HepG2 (cell line): ENCODE results near the gene TMTC1. TPM values are rescaled to one million over a fixed set of nuclear protein-coding genes. Genes with fewer than 3 reads are reported as not detected.

Source experiments
- ATAC-seq: fragments of 200-7000 bp; cut with Tn5 transposase; 3 replicates; pipeline ENCODE4 v1.9.1; 2020; ENCODE audit warnings: mild to moderate bottlenecking, moderate library complexity
- BruUV-seq: library from RNA; stranded (reverse); fragments of 400-500 nt; replicated peaks from 2 replicates; lab custom pipeline; 2021; lab: Mats Ljungman, UMichigan
- CTCF ChIA-PET: fragments of 300-600 bp; formaldehyde crosslinking; extraction: SDS; loops from one replicate; lab custom pipeline; 2021; ENCODE audit warnings: low total read pairs, inconsistent platforms, low intra/inter-chr PET ratio; lab: Yijun Ruan, JAX
- POLR2A ChIA-PET: fragments of 350-600 bp; sonication (Branson Sonifier 250); formaldehyde crosslinking; loops from one replicate; lab custom pipeline; 2020; ENCODE audit warnings: antibody characterized with exemption, inconsistent platforms; lab: Yijun Ruan, JAX
- DNase-seq: peaks from one replicate; pipeline ENCODE4 v3.0.0-alpha.2; 2015; ENCODE audit warnings: low spot score
- FAIRE-seq: peaks from 3 replicates; lab custom pipeline; 2011; peaks lifted over from hg19 to GRCh38; lab: Jason Lieb, UNC
- H2AFZ ChIP-seq: one replicate; pipeline ENCODE4 v1.6.1; 2011; ENCODE audit warnings: low read length, inconsistent platforms
- H3K27ac ChIP-seq: fragments of 300-600 bp; 3 replicates; pipeline ENCODE4 v1.8.0; 2011; ENCODE audit warnings: mixed run types, mild to moderate bottlenecking, mixed read lengths, low read length, inconsistent platforms; ENCODE audit not compliant: insufficient read depth; ENCODE audit errors: extremely low read length
- H3K27me3 ChIP-seq, 2 experiments: fragments of 200-600 bp in 1 of 2; 2 replicates in 1 of 2; 3 replicates in 1 of 2; pipeline versions ENCODE4 v1.6.0 to v1.8.0; 2011; ENCODE audit warnings: low read length in 2 of 2, mild to moderate bottlenecking in 2 of 2, moderate library complexity in 2 of 2, inconsistent platforms in 1 of 2; ENCODE audit not compliant: insufficient read depth in 2 of 2, control insufficient read depth in 1 of 2
- H3K36me3 ChIP-seq, 2 experiments: fragments of 200-600 bp in 1 of 2; replicated peaks in 1 of 2; 2 replicates in 1 of 2; 3 replicates in 1 of 2; pipeline versions ENCODE4 v1.5.1 to v1.8.0; 2011; ENCODE audit warnings: low read length in 2 of 2, inconsistent platforms in 1 of 2; ENCODE audit not compliant: insufficient read depth in 2 of 2, control insufficient read depth in 1 of 2
- H3K4me1 ChIP-seq: 2 replicates; pipeline ENCODE4 v1.5.1; 2012; ENCODE audit warnings: low read length, inconsistent platforms; ENCODE audit not compliant: insufficient read depth
- H3K4me2 ChIP-seq: 2 replicates; pipeline ENCODE4 v1.6.0; 2011; ENCODE audit warnings: low read depth, low read length, inconsistent platforms
- H3K4me3 ChIP-seq, 3 experiments: fragments of 200-600 bp in 1 of 3; sonication (generic), shearing (Covaris generic) in 1 of 3; replicated peaks in 1 of 3; 2 replicates each; pipeline ENCODE4 v1.5.1; 2011 to 2016; ENCODE audit warnings: low read length in 3 of 3, inconsistent platforms in 2 of 3, low read depth in 2 of 3, mild to moderate bottlenecking in 2 of 3, control low read depth in 1 of 3, mixed read lengths in 1 of 3; ENCODE audit not compliant: insufficient read depth in 1 of 3
- H3K79me2 ChIP-seq: one replicate; pipeline ENCODE4 v1.6.1; 2011; ENCODE audit warnings: low read length, inconsistent platforms; ENCODE audit not compliant: insufficient read depth
- H3K9ac ChIP-seq: 2 replicates; pipeline ENCODE4 v1.6.0; 2011; ENCODE audit warnings: mild to moderate bottlenecking, low read depth, low read length, inconsistent platforms; ENCODE audit not compliant: insufficient read depth
- H3K9me3 ChIP-seq: 2 replicates; pipeline ENCODE4 v1.5.1; 2012; ENCODE audit warnings: mild to moderate bottlenecking, low read length
- H4K20me1 ChIP-seq: 2 replicates; pipeline ENCODE4 v1.6.0; 2011; ENCODE audit warnings: inconsistent platforms, mild to moderate bottlenecking, low read length, moderate library complexity; ENCODE audit not compliant: insufficient read depth
- CREM ChIP-seq, 2 experiments: sonication (generic) in 1 of 2; formaldehyde crosslinking in 1 of 2; IDR thresholded peaks; 2 replicates each; pipeline versions ENCODE4 v1.4.0 to v1.6.1; 2016 to 2020; ENCODE audit warnings: antibody characterized with exemption in 1 of 2, mild to moderate bottlenecking in 1 of 2, missing genetic modification reagents in 1 of 2
- MTA1 ChIP-seq: sonication (generic); formaldehyde crosslinking; IDR thresholded peaks from 2 replicates; pipeline ENCODE4 v1.4.0; 2020; ENCODE audit warnings: missing genetic modification reagents, mild to moderate bottlenecking, borderline replicate concordance
- RARA ChIP-seq: IDR thresholded peaks from 2 replicates; pipeline ENCODE4 v1.6.1; 2016; ENCODE audit warnings: missing genetic modification reagents, missing compliant biosample characterization
- SMC3 ChIP-seq: IDR thresholded peaks from 2 replicates; pipeline ENCODE4 v1.6.1; 2011; ENCODE audit warnings: low read length, improper control_type of control experiment
- STAG1 ChIP-seq: sonication (generic); formaldehyde crosslinking; IDR thresholded peaks from 2 replicates; pipeline ENCODE4 v1.4.0; 2020; ENCODE audit warnings: missing genetic modification reagents
- ZNF138 ChIP-seq: sonication (generic); formaldehyde crosslinking; IDR thresholded peaks from 2 replicates; pipeline ENCODE4 v1.5.0; 2020; ENCODE audit warnings: mild to moderate bottlenecking, low read depth, missing genetic modification reagents
- ZSCAN12 ChIP-seq: sonication (generic); formaldehyde crosslinking; IDR thresholded peaks from 2 replicates; pipeline ENCODE4 v1.9.0; 2021; ENCODE audit warnings: mild to moderate bottlenecking, missing genetic modification reagents
- WGBS: methylation state at CpG from one replicate; pipeline ENCODE4 v1.1.6; 2017; ENCODE audit warnings: low lambda C conversion rate; 5-methylcytosine and 5-hydroxymethylcytosine counted together
- in situ Hi-C: cut with HindIII; loops from 2 replicates; pipeline ENCODE4 v1.10.0; 2017; ENCODE audit warnings: low pct_unique_long_range_greater_than_20kb; ENCODE audit not compliant: extremely low pct_ligation_motif_present
- intact Hi-C: fragments of 100-400 bp; cut with micrococcal nuclease; formaldehyde crosslinking; loops from one replicate; pipeline ENCODE4 v1.10.0; 2022; ENCODE audit not compliant: unreplicated experiment
- polyA plus RNA-seq, 8 experiments: library from polyadenylated mRNA; depleted of rRNA in 3 of 8; stranded (reverse) in 7 of 8; unstranded in 1 of 8; fragments of >200 nt; fragmentation: Illumina TruSeq in 4 of 8; extraction: Trizol in 4 of 8; gene quantifications; 2 replicates each; pipeline versions ENCODE4 v1.2.1 to v1.2.3, GENCODE V29; 2011 to 2016; ENCODE audit warnings: low read depth in 4 of 8, missing spikeins in 1 of 8, mixed read lengths in 1 of 8; ENCODE audit not compliant: insufficient read depth in 1 of 8
- total RNA-seq, 5 experiments: library from RNA; depleted of rRNA; stranded (reverse); fragments of >200 nt; fragmentation: Illumina TruSeq; extraction: Trizol; gene quantifications; 2 replicates each; pipeline ENCODE4 v1.2.3, GENCODE V29; 2016; ENCODE audit warnings: low read depth in 1 of 5
- TF ChIP-seq, protein P1 (sequence below): sonication (generic); formaldehyde crosslinking; IDR thresholded peaks from 2 replicates; pipeline ENCODE4 v1.4.0; 2020; ENCODE audit warnings: missing genetic modification reagents
- TF ChIP-seq, protein P2 (sequence below): sonication (generic); formaldehyde crosslinking; IDR thresholded peaks from 2 replicates; pipeline ENCODE4 v1.5.0; 2020; ENCODE audit warnings: mild to moderate bottlenecking, missing genetic modification reagents, moderate library complexity

TMTC1 gene
- total and polyA plus RNA-seq, 2 of the 13 experiments (the other 11 are each of a cell fraction or from before 2014, with no cell fraction given) = 0.69 to 1.8 TPM

DNA sequence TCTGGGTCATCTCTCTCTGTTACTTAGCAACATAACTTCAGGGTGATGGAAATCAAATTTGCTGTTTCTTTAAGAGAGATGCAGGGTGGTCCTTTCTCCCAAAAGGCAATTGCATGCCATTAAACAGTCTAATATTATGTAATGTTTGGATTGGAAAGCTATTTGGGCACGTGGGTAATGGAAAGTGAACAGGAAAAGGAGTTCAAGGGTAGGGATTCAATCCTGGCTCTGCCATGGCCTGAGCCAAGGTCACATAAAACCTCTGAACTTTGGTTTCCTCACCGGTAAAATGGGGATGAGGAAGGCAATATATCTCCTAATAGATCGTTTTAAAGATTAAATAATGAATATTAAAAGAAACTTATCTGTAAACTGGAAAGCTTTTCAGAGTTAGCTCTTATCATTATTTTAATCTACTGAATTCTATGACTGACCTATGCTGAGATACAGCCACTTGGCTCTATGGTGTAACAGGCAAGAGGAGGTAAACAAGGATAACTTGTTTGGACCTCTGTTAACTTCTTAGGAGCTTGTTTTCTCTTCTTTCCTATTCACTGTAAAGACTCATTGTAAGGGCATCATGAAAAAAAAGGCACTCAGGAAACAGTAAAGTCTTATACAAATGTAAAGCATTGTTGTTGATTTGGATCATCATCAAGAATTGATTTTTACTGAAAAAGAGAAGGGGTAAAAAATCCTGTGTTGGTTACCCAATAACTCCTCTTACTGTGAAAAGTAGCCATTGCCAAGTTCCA, 230.6 kb downstream of the TMTC1 start:
- POLR2A ChIA-PET = no interaction called here
- no peak overlapping the region for H3K27ac ChIP-seq
- no peak overlapping the region for H3K9ac ChIP-seq
- H3K27me3 ChIP-seq = no peaks in the 10 kb centered on the region
- H3K79me2 ChIP-seq = no peaks in the 10 kb centered on the region
- no peak; the same call in 2 of the 3 replicates for ATAC-seq
- CTCF ChIA-PET = interaction anchor here (1.1 to 1.4 kb wide), 2 partner anchors 1255 to 1292 kb away, joined by 5 to 11 read pairs; no protein-coding TSS in a partner anchor
- H3K9me3 ChIP-seq = no peaks in the 10 kb centered on the region
- H2AFZ ChIP-seq = no peak overlapping the region
- no peak overlapping the region for H3K4me3 ChIP-seq
- no peaks in the 10 kb centered on the region for H4K20me1 ChIP-seq
- in situ Hi-C loops = no loop called here
- no peak overlapping the region for H3K4me2 ChIP-seq
- intact Hi-C loops = loop anchor here (1.0 to 10.0 kb wide), 6 partner anchors 87 to 1292 kb away; no protein-coding TSS in a partner anchor
- H3K36me3 ChIP-seq = no peaks in the 10 kb centered on the region
- no peak for TF ChIP-seq ZSCAN12 (CRISPR knock-in tag)
- TF ChIP-seq RARA (CRISPR knock-in tag) = peak; percentile 42; the same call in 1 of the 2 replicates
- TF ChIP-seq, all 625 proteins: peak for 1
- FAIRE-seq = no peak
- WGBS = 2% methylated on average over 3 of the region's 3 CpGs
- DNase-seq = no peak
- no peaks in the 10 kb centered on the region for H3K4me1 ChIP-seq
- BruUV-seq = no TSS peak

DNA sequence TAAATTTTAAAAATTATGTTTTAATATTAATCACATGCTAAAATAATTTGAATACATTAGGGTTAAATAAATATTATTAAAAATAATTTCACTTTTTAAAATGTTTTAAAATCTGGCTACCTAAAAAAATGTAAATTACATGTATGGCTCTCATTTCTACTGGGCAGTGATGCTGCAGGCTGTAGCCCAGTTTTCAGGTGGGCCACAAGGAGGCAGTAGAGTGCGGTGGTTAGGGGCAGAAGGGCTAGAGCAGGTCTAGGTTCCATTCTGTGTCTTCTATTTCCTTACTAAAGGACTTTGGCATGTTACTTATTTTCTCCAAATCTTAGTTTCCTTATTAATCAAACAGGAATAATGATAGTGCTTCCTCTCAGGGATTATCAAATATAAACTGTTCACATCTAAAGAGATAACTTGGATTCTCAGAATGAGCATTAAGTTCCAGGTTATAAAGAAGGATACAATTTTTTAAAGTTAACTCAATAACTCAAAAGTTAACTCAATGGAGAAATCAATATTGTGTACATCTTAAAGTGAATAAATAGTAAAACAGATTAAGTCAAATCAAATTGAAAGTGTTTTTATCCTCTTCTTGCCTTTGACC, 231.3 kb downstream of the TMTC1 start:
- CTCF ChIA-PET = interaction anchor here (1.1 to 1.4 kb wide), 2 partner anchors 1255 to 1292 kb away, joined by 5 to 11 read pairs; no protein-coding TSS in a partner anchor
- FAIRE-seq = peak; percentile 72
- peak; percentile 91 for TF ChIP-seq SMC3
- TF ChIP-seq MTA1 = no peak
- peak; percentile 81 for TF ChIP-seq STAG1 (CRISPR knock-in tag)
- no peak for TF ChIP-seq CREM (IDR thresholded peaks at IDR 0.05)
- TF ChIP-seq CREM (CRISPR knock-in tag; IDR thresholded peaks at IDR 0.05) = no peak
- TF ChIP-seq, protein P1, sequence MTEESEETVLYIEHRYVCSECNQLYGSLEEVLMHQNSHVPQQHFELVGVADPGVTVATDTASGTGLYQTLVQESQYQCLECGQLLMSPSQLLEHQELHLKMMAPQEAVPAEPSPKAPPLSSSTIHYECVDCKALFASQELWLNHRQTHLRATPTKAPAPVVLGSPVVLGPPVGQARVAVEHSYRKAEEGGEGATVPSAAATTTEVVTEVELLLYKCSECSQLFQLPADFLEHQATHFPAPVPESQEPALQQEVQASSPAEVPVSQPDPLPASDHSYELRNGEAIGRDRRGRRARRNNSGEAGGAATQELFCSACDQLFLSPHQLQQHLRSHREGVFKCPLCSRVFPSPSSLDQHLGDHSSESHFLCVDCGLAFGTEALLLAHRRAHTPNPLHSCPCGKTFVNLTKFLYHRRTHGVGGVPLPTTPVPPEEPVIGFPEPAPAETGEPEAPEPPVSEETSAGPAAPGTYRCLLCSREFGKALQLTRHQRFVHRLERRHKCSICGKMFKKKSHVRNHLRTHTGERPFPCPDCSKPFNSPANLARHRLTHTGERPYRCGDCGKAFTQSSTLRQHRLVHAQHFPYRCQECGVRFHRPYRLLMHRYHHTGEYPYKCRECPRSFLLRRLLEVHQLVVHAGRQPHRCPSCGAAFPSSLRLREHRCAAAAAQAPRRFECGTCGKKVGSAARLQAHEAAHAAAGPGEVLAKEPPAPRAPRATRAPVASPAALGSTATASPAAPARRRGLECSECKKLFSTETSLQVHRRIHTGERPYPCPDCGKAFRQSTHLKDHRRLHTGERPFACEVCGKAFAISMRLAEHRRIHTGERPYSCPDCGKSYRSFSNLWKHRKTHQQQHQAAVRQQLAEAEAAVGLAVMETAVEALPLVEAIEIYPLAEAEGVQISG (CRISPR knock-in tag) = 0 out of 2 replicates have a peak, but pooled peaks have one; percentile 14
- TF ChIP-seq, protein P2, sequence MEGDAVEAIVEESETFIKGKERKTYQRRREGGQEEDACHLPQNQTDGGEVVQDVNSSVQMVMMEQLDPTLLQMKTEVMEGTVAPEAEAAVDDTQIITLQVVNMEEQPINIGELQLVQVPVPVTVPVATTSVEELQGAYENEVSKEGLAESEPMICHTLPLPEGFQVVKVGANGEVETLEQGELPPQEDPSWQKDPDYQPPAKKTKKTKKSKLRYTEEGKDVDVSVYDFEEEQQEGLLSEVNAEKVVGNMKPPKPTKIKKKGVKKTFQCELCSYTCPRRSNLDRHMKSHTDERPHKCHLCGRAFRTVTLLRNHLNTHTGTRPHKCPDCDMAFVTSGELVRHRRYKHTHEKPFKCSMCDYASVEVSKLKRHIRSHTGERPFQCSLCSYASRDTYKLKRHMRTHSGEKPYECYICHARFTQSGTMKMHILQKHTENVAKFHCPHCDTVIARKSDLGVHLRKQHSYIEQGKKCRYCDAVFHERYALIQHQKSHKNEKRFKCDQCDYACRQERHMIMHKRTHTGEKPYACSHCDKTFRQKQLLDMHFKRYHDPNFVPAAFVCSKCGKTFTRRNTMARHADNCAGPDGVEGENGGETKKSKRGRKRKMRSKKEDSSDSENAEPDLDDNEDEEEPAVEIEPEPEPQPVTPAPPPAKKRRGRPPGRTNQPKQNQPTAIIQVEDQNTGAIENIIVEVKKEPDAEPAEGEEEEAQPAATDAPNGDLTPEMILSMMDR (CRISPR knock-in tag) = peak; percentile 80
- no peak for TF ChIP-seq ZNF138 (CRISPR knock-in tag)

More for the DNA sequence above, 231.3 kb downstream of the TMTC1 start:
- H3K79me2 ChIP-seq = no peaks in the 10 kb centered on the region
- intact Hi-C loops (loop anchor here (1.0 to 10.0 kb wide), 6 partner anchors 88 to 1292 kb away; no protein-coding TSS in a partner anchor), in situ Hi-C loops (no loop called here)
- no peak overlapping the region for H3K9ac ChIP-seq
- POLR2A ChIA-PET = no interaction called here
- H3K4me2 ChIP-seq = no peak overlapping the region
- no TSS peak for BruUV-seq
- WGBS = 0% methylated on average over 1 of the region's 1 CpG
- H3K27me3 ChIP-seq = no peaks in the 10 kb centered on the region
- no peaks in the 10 kb centered on the region for H3K9me3 ChIP-seq
- no peaks in the 10 kb centered on the region for H3K36me3 ChIP-seq
- no peak overlapping the region for H2AFZ ChIP-seq
- no peak overlapping the region for H3K4me3 ChIP-seq
- no peak overlapping the region for H3K27ac ChIP-seq
- ATAC-seq (peak; percentile 87), DNase-seq (peak; percentile 25)
- H3K4me1 ChIP-seq = no peaks in the 10 kb centered on the region
- no peaks in the 10 kb centered on the region for H4K20me1 ChIP-seq
